HepG2 (cell line): ENCODE results near the gene ALDH3B1. TPM values are rescaled to one million over a fixed set of nuclear protein-coding genes. Genes with fewer than 3 reads are reported as not detected.

Experiments
- AKNA ChIP-seq: sonication (generic); formaldehyde crosslinking; IDR thresholded peaks from 2 replicates; pipeline ENCODE4 v1.4.0; 2020; ENCODE audit warnings: missing genetic modification reagents, borderline replicate concordance
- DMAP1 ChIP-seq: IDR thresholded peaks from 2 replicates; pipeline ENCODE4 v1.6.1; 2016
- FOXK2 ChIP-seq: fragments of 450-650 bp; IDR thresholded peaks from 2 replicates; pipeline ENCODE4 v1.6.1; 2016
- HINFP ChIP-seq: sonication (generic); formaldehyde crosslinking; IDR thresholded peaks from 2 replicates; pipeline ENCODE4 v1.4.0; 2020; ENCODE audit warnings: low read depth, mild to moderate bottlenecking, missing genetic modification reagents
- HOXA3 ChIP-seq: sonication (generic); formaldehyde crosslinking; IDR thresholded peaks from 2 replicates; pipeline ENCODE4 v1.5.0; 2020; ENCODE audit warnings: missing genetic modification reagents
- KDM5A ChIP-seq: fragments of 200-600 bp; sonication (generic); IDR thresholded peaks from 2 replicates; pipeline ENCODE4 v1.7.0; 2018; ENCODE audit warnings: antibody characterized with exemption, mild to moderate bottlenecking, low read length, borderline replicate concordance
- MIER3 ChIP-seq: IDR thresholded peaks from 2 replicates; pipeline ENCODE4 v1.6.1; 2016; ENCODE audit warnings: missing compliant biosample characterization, borderline replicate concordance
- NKX3-1 ChIP-seq: sonication (generic); formaldehyde crosslinking; IDR thresholded peaks from 2 replicates; pipeline ENCODE4 v1.5.0; 2020; ENCODE audit warnings: missing genetic modification reagents
- RFX1 ChIP-seq: fragments of 450-650 bp; IDR thresholded peaks from 2 replicates; pipeline ENCODE4 v1.6.1; 2017
- SIX1 ChIP-seq: sonication (generic); formaldehyde crosslinking; IDR thresholded peaks from 2 replicates; pipeline ENCODE4 v1.4.0; 2020; ENCODE audit warnings: missing genetic modification reagents, borderline replicate concordance
- SPEN ChIP-seq: sonication (generic); formaldehyde crosslinking; IDR thresholded peaks from 2 replicates; pipeline ENCODE4 v1.5.1; 2020; ENCODE audit warnings: low read depth, mild to moderate bottlenecking, missing genetic modification reagents
- SRSF1 ChIP-seq: fragments of 200-400 bp; formaldehyde crosslinking; optimal IDR thresholded peaks from 2 replicates; pipeline ENCODE3; 2017; ENCODE audit warnings: mild to moderate bottlenecking, low read depth, low read length, moderate library complexity
- ZFP1 ChIP-seq: IDR thresholded peaks from 2 replicates; pipeline ENCODE4 v1.6.1; 2016
- ZHX1 ChIP-seq: sonication (generic); formaldehyde crosslinking; IDR thresholded peaks from 2 replicates; pipeline ENCODE4 v1.8.1; 2022; ENCODE audit warnings: low read depth, mild to moderate bottlenecking, missing genetic modification reagents
- ZMYM2 ChIP-seq: sonication (generic); formaldehyde crosslinking; IDR thresholded peaks from 2 replicates; pipeline ENCODE4 v1.8.0; 2022; ENCODE audit warnings: mild to moderate bottlenecking, missing genetic modification reagents
- ZNF263 ChIP-seq: sonication (generic); formaldehyde crosslinking; IDR thresholded peaks from 2 replicates; pipeline ENCODE4 v1.4.0; 2020; ENCODE audit warnings: missing genetic modification reagents
- ZNF382 ChIP-seq: sonication (generic); formaldehyde crosslinking; IDR thresholded peaks from 2 replicates; pipeline ENCODE4 v1.5.0; 2020; ENCODE audit warnings: missing genetic modification reagents, mild to moderate bottlenecking, borderline replicate concordance
- ZNF441 ChIP-seq: sonication (generic); formaldehyde crosslinking; IDR thresholded peaks from 2 replicates; pipeline ENCODE4 v1.7.0; 2021; ENCODE audit warnings: missing genetic modification reagents, borderline replicate concordance
- polyA plus RNA-seq, 8 experiments: library from polyadenylated mRNA; depleted of rRNA in 3 of 8; stranded (reverse) in 7 of 8; unstranded in 1 of 8; fragments of >200 nt; fragmentation: Illumina TruSeq in 4 of 8; extraction: Trizol in 4 of 8; gene quantifications; 2 replicates each; pipeline versions ENCODE4 v1.2.1 to v1.2.3, GENCODE V29; 2011 to 2016; ENCODE audit warnings: low read depth in 4 of 8, missing spikeins in 1 of 8, mixed read lengths in 1 of 8; ENCODE audit not compliant: insufficient read depth in 1 of 8
- total RNA-seq, 5 experiments: library from RNA; depleted of rRNA; stranded (reverse); fragments of >200 nt; fragmentation: Illumina TruSeq; extraction: Trizol; gene quantifications; 2 replicates each; pipeline ENCODE4 v1.2.3, GENCODE V29; 2016; ENCODE audit warnings: low read depth in 1 of 5
- TF ChIP-seq, protein P1 (sequence below): IDR thresholded peaks from 2 replicates; pipeline ENCODE4 v1.6.1; 2012; ENCODE audit warnings: low read depth, low read length, improper control_type of control experiment

Gene ALDH3B1
- total and polyA plus RNA-seq, 2 of the 13 experiments (the other 11 are each of a cell fraction or from before 2014, with no cell fraction given) = 4.0 to 6.7 TPM

DNA sequence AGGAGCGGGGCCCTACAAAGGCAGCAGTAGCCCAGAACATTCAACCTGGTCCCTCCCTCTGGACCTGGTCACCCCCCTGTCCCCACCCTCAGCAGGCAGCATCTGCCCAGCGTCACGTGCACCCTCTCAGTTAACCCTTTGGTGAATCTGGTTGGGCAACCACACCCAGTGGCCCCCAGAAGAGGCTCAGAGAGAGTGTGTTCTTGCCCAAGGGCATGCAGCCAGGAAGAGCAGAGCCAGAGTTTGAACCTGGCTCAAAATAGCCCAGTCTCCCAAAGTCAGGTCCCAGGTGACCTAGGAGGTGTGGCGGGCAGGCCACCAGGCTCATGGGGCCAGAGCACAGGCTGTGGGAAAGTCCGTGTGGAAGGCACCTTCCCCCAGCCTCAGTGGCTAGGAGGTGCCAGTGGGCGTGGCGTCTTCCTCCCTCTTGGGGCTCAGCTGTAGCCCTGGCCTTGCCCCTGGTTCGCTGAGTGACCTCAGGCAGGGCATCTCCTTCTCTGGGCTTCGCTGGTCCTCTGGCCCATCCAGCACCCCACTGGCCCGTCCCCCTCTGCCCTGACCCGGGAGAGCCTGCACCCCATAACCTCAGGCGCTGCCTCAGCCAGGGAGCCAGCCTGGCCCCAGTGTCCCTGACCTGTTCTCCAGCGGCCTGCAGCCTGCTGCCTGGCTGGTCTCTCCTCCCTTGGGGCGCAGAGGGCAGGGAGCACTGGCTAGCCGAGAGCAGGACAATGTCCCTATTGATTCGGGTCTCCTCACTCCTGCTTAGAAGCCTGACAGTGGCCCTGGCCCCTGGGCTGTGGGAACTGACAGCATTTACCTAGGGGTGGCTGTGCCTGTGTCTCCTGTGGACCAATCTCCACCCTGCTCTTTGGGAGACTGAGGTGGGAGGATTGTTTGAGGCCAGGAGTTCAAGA is 7.0 kb downstream of the ALDH3B1 start (continued):
- TF ChIP-seq ZHX1 (CRISPR knock-in tag) (0 out of 2 replicates have a peak, but pooled peaks have one; percentile 26), MIER3 (CRISPR knock-in tag) (peak; percentile 26; the same call in 1 of the 2 replicates), ZMYM2 (CRISPR knock-in tag) (peak; percentile 93), ZFP1 (CRISPR knock-in tag) (no peak; the same call in 1 of the 2 replicates), ZNF382 (CRISPR knock-in tag) (no peak), SPEN (CRISPR knock-in tag) (peak; percentile 74), FOXK2 (peak; percentile 29; the same call in 1 of the 2 replicates), KDM5A (no peak), SRSF1 (peak; percentile 72), NKX3-1 (CRISPR knock-in tag) (no peak), RFX1 (no peak), ZNF263 (CRISPR knock-in tag) (peak; percentile 100), DMAP1 (peak; percentile 54), ZNF441 (CRISPR knock-in tag) (0 out of 2 replicates have a peak, but pooled peaks have one; percentile 41), HOXA3 (CRISPR knock-in tag) (peak; percentile 79), SIX1 (CRISPR knock-in tag) (no peak), AKNA (CRISPR knock-in tag) (no peak), HINFP (CRISPR knock-in tag) (no peak; the same call in 1 of the 2 replicates)
- TF ChIP-seq, protein P1, sequence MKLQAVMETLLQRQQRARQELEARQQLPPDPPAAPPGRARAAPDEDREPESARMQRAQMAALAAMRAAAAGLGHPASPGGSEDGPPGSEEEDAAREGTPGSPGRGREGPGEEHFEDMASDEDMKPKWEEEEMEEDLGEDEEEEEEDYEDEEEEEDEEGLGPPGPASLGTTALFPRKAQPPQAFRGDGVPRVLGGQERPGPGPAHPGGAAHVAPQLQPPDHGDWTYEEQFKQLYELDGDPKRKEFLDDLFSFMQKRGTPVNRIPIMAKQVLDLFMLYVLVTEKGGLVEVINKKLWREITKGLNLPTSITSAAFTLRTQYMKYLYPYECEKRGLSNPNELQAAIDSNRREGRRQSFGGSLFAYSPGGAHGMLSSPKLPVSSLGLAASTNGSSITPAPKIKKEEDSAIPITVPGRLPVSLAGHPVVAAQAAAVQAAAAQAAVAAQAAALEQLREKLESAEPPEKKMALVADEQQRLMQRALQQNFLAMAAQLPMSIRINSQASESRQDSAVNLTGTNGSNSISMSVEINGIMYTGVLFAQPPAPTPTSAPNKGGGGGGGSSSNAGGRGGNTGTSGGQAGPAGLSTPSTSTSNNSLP = no peak
